Duodenal mucosa (tissue), 2 donors: Measurements from ENCODE around the gene MRPL10.
A peak's percentile ranks its signal among the peaks of the same experiment; 100 is the strongest.

Experiments used
- H3K27ac ChIP-seq: one replicate; pipeline ENCODE4 v1.7.0; 2013; ENCODE audit warnings: low read depth, low read length
- H3K27me3 ChIP-seq, 2 donors: one replicate each; pipeline ENCODE4 v1.7.0; 2013; ENCODE audit warnings: low read length in 2 of 2, control low read depth in 1 of 2; ENCODE audit not compliant: insufficient read depth in 2 of 2, control insufficient read depth in 1 of 2
- H3K36me3 ChIP-seq, 2 donors: one replicate each; pipeline ENCODE4 v1.7.0; 2013; ENCODE audit warnings: low read length in 2 of 2, control low read depth in 1 of 2; ENCODE audit not compliant: insufficient read depth in 2 of 2, control insufficient read depth in 1 of 2
- H3K4me1 ChIP-seq, 2 donors: one replicate each; pipeline ENCODE4 v1.7.0; 2013; ENCODE audit warnings: low read length in 2 of 2, control low read depth in 1 of 2; ENCODE audit not compliant: insufficient read depth in 2 of 2, control insufficient read depth in 1 of 2
- H3K4me3 ChIP-seq, 2 donors: one replicate each; pipeline ENCODE4 v1.7.0; 2013; ENCODE audit warnings: low read length in 2 of 2, low read depth in 1 of 2
- H3K9ac ChIP-seq, 2 donors: one replicate each; pipeline ENCODE4 v1.7.0; 2013; ENCODE audit warnings: low read length in 2 of 2, low read depth in 1 of 2
- H3K9me3 ChIP-seq, 2 donors: one replicate each; pipeline ENCODE4 v1.7.0; 2013; ENCODE audit warnings: low read length in 2 of 2, control low read depth in 1 of 2; ENCODE audit not compliant: control insufficient read depth in 1 of 2

MRPL10 gene

GRCh38 chr17:47831003-47831933 is at the start of gene MRPL10, which contains the start of gene LRRC46:
Gene MRPL10, minus strand, starts transcription at chr17:47831541. Its CDS starts 30 bp downstream, at chr17:47831511.
Gene LRRC46, plus strand, starts transcription at chr17:47831670. Its CDS starts 320 bp downstream, at chr17:47831990.
- Histone ChIP-seq H3K36me3 (peaks cover 19 to 29% of the 10 kb centered on the region in 2 donors), H3K9ac (peak within 1 kb of the TSS; percentile 70 to 73), H3K27me3 (no peaks in the 10 kb centered on the region), H3K4me3 (peak within 1 kb of the TSS; percentile 86 to 97), H3K4me1 (peaks cover 20 to 33% of the 10 kb centered on the region in 2 donors), H3K9me3 (no peaks in the 10 kb centered on the region), H3K27ac (peak within 1 kb of the TSS; percentile 27)

GRCh38 chr17:47879776-47880454 is 48.6 kb upstream of the MRPL10 start:
- H3K4me1 ChIP-seq, result peaks cover 34% of the 10 kb centered on the region in 2 donors
- no peak overlapping the region for H3K4me3 ChIP-seq
- H3K9ac ChIP-seq, result no peak overlapping the region
- no peak overlapping the region for H3K27ac ChIP-seq
- no peaks in the 10 kb centered on the region for H3K27me3 ChIP-seq
- H3K36me3 ChIP-seq, result no peaks in the 10 kb centered on the region
- no peaks in the 10 kb centered on the region for H3K9me3 ChIP-seq

GRCh38 chr17:47879028-47879585 is 47.8 kb upstream of the MRPL10 start:
- Histone ChIP-seq H3K27ac (no peak overlapping the region), H3K9me3 (no peaks in the 10 kb centered on the region), H3K4me3 (no peak overlapping the region), H3K9ac (no peak overlapping the region), H3K36me3 (no peaks in the 10 kb centered on the region), H3K27me3 (peaks cover 0 to 4% of the 10 kb centered on the region in 2 donors), H3K4me1 (peaks cover 26% of the 10 kb centered on the region in 2 donors)

GRCh38 chr17:47878203-47879027 is 47.1 kb upstream of the MRPL10 start:
- Histone ChIP-seq H3K36me3 (no peaks in the 10 kb centered on the region), H3K27ac (no peak overlapping the region), H3K9ac (no peak overlapping the region), H3K27me3 (peaks cover 3 to 4% of the 10 kb centered on the region in 2 donors), H3K9me3 (no peaks in the 10 kb centered on the region), H3K4me1 (peaks cover 19% of the 10 kb centered on the region in 2 donors), H3K4me3 (no peak overlapping the region)

- H3K36me3 ChIP-seq, result no peaks in the 10 kb centered on the region
- H3K9me3 ChIP-seq, result no peaks in the 10 kb centered on the region
- H3K9ac ChIP-seq, result no peak overlapping the region
- H3K27ac ChIP-seq, result no peak overlapping the region
- H3K27me3 ChIP-seq, result peaks cover 7 to 8% of the 10 kb centered on the region in 2 donors
- no peak overlapping the region for H3K4me3 ChIP-seq
- H3K4me1 ChIP-seq, result peaks cover 10% of the 10 kb centered on the region in 2 donors
Observed at GRCh38 chr17:47877368-47878034, 46.2 kb upstream of the MRPL10 start.

GRCh38 chr17:47875011-47875985 is 44.0 kb upstream of the MRPL10 start:
- Histone ChIP-seq H3K4me3 (no peak overlapping the region), H3K27ac (no peak overlapping the region), H3K4me1 (no peaks in the 10 kb centered on the region), H3K9ac (no peak overlapping the region), H3K27me3 (peaks cover 10 to 26% of the 10 kb centered on the region in 2 donors), H3K9me3 (no peaks in the 10 kb centered on the region), H3K36me3 (no peaks in the 10 kb centered on the region)

- Histone ChIP-seq H3K36me3 (no peaks in the 10 kb centered on the region), H3K27ac (no peak overlapping the region), H3K9ac (no peak overlapping the region), H3K27me3 (peaks cover 23 to 38% of the 10 kb centered on the region in 2 donors), H3K4me3 (no peak overlapping the region), H3K9me3 (no peaks in the 10 kb centered on the region), H3K4me1 (no peaks in the 10 kb centered on the region)
Observed at GRCh38 chr17:47873200-47874090, 42.1 kb upstream of the MRPL10 start.

- H3K36me3 ChIP-seq, result no peaks in the 10 kb centered on the region
- H3K4me3 ChIP-seq, result no peak overlapping the region
- H3K4me1 ChIP-seq, result no peaks in the 10 kb centered on the region
- peaks cover 28 to 38% of the 10 kb centered on the region in 2 donors for H3K27me3 ChIP-seq
- no peaks in the 10 kb centered on the region for H3K9me3 ChIP-seq
- no peak overlapping the region for H3K9ac ChIP-seq
- H3K27ac ChIP-seq, result no peak overlapping the region
Observed at GRCh38 chr17:47872651-47873161, 41.4 kb upstream of the MRPL10 start.
